Measurements from ENCODE around the gene TBC1D9B.

The TBC1D9B gene

DNA sequence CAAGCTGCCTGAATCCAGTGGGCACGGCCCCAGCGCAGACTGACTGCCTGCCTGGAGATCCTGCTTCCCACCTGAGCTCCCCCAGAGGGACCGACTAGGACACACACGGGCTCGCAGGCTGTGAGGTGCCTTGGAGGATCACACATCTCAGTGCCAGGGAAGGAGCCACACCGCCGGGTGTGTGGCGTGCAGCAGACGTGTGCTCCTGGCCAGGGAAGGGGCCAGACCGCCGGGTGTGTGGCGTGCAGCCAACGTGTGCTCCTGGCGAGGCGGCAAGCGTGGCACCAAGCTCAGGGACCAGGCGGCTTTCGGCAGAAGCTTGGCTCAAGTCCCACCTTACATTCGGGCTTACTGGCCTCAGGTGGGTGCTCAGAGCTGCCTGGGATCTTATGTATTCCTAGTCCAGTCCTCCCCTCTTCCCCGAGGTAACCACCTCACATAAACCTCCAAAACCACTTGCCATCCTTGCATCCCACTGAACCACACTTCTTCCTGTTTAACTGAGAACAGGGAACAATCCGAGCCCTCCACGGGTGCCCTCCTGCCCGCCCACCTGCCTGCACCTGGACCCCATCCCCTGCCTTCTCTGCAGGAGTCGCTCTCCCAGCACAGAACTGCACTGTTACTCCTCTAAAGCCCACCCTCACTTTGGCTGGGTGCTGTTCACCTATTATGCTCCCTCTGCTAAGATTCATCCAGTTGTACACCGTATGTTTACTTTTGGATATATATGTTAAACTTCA, 26.7 kb downstream of the TBC1D9B start:
- Histone ChIP-seq H3K9ac (ENCODE audit: low read length) (no peak overlapping the region), H3K4me3 (ENCODE audit: low read length) (no peak overlapping the region), H3K36me3 (ENCODE audit: control insufficient read depth, insufficient read depth, low read length, severe bottlenecking) (peaks cover 75% of the 10 kb centered on the region), H3K9me3 (ENCODE audit: control insufficient read depth, low read length) (peaks cover 16% of the 10 kb centered on the region), H3K27me3 (replicated peaks; ENCODE audit: control insufficient read depth, insufficient read depth, low read length) (no peaks in the 10 kb centered on the region), H3K4me1 (ENCODE audit: control insufficient read depth, insufficient read depth, low read length) (peaks cover 5% of the 10 kb centered on the region)
- DNase-seq (ENCODE audit: low read depth), result no peak

DNA sequence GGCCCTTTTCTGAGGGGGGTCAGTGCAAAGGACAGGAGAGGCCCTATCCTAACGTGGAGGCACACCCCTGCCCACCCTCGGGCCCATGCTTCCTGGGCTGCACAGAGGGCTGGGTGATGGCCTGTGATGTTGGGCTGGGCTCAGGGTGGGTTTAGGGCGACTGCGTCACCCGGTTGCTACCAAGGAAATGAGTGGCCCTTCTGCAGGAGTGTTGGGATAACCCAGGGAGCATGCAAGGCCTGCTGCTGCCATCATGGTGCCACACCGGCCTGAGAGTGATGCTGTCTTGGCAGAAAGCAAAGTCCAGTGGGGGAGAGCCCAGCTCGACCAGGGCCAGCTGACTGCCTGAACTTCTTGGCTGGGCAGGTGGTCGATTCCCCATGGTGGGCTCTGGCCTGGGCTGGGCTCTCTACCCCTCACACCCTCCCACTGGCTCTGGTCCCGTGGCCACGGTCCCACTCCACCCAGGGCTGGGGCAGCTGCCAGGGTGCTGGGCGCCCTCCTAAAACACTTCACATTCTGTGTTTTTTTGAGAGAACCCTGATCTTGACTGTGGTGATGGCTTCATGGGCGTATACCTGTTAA, 27.5 kb downstream of the TBC1D9B start:
- peaks cover 16% of the 10 kb centered on the region for H3K9me3 ChIP-seq (ENCODE audit: control insufficient read depth, low read length)
- H3K36me3 ChIP-seq (ENCODE audit: control insufficient read depth, insufficient read depth, low read length, severe bottlenecking), result peaks cover 78% of the 10 kb centered on the region
- H3K9ac ChIP-seq (ENCODE audit: low read length), result no peak overlapping the region
- no peak for DNase-seq (ENCODE audit: low read depth)
- H3K27me3 ChIP-seq (replicated peaks; ENCODE audit: control insufficient read depth, insufficient read depth, low read length), result no peaks in the 10 kb centered on the region
- no peak overlapping the region for H3K4me3 ChIP-seq (ENCODE audit: low read length)
- H3K4me1 ChIP-seq (ENCODE audit: control insufficient read depth, insufficient read depth, low read length), result peaks cover 5% of the 10 kb centered on the region

DNA sequence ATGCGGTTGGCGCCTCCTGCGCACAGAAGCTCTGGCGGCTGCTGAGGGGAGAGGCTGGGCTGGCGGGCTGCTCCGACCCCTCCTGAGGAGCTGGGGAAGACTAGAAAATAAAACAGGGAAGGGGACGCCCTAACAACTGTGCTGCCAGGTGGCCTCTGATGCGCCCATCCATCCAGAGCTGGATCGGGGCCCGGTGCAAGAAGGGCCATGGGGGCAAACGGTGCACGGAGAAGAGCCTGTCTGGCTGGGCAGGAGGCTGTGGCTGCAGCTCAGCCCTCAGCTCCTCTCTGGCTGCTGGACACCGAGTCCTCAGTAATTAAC, 28.0 kb downstream of the TBC1D9B start:
- Histone ChIP-seq H3K27me3 (replicated peaks; ENCODE audit: control insufficient read depth, insufficient read depth, low read length) (no peaks in the 10 kb centered on the region), H3K36me3 (ENCODE audit: control insufficient read depth, insufficient read depth, low read length, severe bottlenecking) (peaks cover 78% of the 10 kb centered on the region), H3K4me3 (ENCODE audit: low read length) (no peak overlapping the region), H3K9me3 (ENCODE audit: control insufficient read depth, low read length) (peaks cover 16% of the 10 kb centered on the region), H3K9ac (ENCODE audit: low read length) (no peak overlapping the region), H3K4me1 (ENCODE audit: control insufficient read depth, insufficient read depth, low read length) (peaks cover 5% of the 10 kb centered on the region)
- DNase-seq (ENCODE audit: low read depth), result no peak

DNA sequence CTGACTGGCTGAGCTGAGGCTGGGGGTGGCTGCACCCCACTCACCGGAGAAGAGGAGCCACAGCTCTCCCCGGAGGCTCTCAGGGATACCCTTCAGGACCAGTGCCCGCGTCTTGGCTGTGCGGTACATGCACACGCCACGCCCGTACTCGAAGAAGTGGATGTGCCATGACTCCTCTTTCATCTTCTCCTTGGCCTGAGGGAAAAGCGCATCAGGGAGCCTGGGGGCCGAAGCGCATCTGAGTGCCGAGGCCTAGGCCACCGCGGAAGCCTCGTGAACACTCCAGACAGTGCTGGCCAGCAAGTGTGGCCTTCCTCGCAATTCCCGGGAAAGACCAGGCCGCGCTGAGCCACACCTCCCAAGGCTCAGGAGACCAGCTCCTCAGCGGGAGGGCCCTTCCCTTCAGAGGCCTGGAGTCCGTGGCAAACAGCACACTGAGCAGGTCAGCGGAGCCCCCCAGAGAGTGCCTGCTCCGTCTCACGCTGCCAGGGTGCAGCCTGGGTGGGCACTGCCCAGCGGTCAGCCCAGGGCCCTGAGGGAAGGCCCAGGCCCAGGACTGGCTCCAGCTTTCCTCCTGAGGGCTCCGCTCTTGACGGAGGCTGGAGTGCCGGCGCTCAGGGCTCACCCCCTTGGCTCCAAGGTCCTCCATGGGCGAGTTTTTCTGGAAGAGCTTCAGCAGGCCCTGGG, 28.6 kb downstream of the TBC1D9B start:
- H3K36me3 ChIP-seq (ENCODE audit: control insufficient read depth, insufficient read depth, low read length, severe bottlenecking), result peaks cover 78% of the 10 kb centered on the region
- no peak for DNase-seq (ENCODE audit: low read depth)
- H3K4me3 ChIP-seq (ENCODE audit: low read length), result no peak overlapping the region
- no peaks in the 10 kb centered on the region for H3K27me3 ChIP-seq (replicated peaks; ENCODE audit: control insufficient read depth, insufficient read depth, low read length)
- H3K9me3 ChIP-seq (ENCODE audit: control insufficient read depth, low read length), result peaks cover 15% of the 10 kb centered on the region
- peaks cover 5% of the 10 kb centered on the region for H3K4me1 ChIP-seq (ENCODE audit: control insufficient read depth, insufficient read depth, low read length)
- no peak overlapping the region for H3K9ac ChIP-seq (ENCODE audit: low read length)

DNA sequence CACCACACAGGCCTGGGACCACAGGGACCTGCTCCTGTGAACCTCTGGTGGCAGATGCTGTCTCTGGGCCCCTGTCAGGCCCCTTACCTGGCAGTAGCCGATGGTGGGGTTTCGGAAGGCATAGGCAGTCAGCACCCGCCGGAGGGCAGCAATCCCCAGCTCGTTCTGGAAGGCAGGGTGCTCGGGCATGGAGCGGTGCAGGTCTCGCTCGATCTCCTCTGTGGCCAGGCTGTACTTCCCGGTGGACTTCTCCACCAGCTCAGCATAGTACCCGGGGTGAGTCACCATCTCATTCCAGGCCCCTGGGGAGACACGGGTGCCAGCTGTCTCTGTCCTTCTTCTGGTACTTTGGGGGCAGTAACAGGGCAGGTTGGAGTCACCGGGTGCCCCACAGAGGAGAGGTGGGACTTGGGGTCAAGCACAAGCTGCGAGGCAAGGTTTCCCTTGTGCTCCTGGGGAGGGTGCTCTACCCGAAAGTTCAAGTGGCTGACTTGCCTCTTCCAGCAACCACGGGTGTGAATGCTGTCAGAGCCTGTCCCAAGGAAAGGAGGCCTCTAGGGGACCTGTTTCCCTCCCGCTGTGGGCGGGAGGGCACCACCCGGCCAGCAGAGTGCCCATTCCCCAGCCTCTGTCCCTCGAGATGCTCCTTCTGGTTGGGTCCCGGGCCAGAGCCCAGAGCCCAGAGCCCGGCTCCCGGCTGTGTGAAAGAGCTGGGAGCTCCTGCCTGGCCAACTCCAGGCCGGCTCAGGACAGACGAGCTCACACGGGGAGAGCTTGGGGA, 29.3 kb downstream of the TBC1D9B start:
- no peak for DNase-seq (ENCODE audit: low read depth)
- peaks cover 77% of the 10 kb centered on the region for H3K36me3 ChIP-seq (ENCODE audit: control insufficient read depth, insufficient read depth, low read length, severe bottlenecking)
- H3K9ac ChIP-seq (ENCODE audit: low read length), result no peak overlapping the region
- H3K4me1 ChIP-seq (ENCODE audit: control insufficient read depth, insufficient read depth, low read length), result peaks cover 5% of the 10 kb centered on the region
- no peaks in the 10 kb centered on the region for H3K27me3 ChIP-seq (replicated peaks; ENCODE audit: control insufficient read depth, insufficient read depth, low read length)
- no peak overlapping the region for H3K4me3 ChIP-seq (ENCODE audit: low read length)
- H3K9me3 ChIP-seq (ENCODE audit: control insufficient read depth, low read length), result peaks cover 8% of the 10 kb centered on the region

DNA sequence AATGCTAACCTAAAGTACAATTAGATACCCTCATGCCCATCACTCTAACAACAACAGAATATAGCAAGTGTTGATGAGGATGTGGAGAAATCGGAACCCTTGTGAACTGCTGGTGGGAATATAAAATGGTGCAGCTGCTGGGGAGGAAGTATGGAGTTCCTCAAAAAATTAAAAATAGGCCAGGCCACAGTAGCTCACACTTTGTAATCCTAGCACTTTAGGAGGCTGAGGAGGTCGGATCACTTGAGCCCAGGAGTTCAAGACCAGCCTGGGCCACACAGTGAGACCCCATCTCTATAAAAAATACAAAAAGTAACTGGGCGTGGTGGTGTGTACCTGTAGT, 31.1 kb downstream of the TBC1D9B start:
- DNase-seq (ENCODE audit: low read depth), result no peak
- H3K27me3 ChIP-seq (replicated peaks; ENCODE audit: control insufficient read depth, insufficient read depth, low read length), result no peaks in the 10 kb centered on the region

DNA sequence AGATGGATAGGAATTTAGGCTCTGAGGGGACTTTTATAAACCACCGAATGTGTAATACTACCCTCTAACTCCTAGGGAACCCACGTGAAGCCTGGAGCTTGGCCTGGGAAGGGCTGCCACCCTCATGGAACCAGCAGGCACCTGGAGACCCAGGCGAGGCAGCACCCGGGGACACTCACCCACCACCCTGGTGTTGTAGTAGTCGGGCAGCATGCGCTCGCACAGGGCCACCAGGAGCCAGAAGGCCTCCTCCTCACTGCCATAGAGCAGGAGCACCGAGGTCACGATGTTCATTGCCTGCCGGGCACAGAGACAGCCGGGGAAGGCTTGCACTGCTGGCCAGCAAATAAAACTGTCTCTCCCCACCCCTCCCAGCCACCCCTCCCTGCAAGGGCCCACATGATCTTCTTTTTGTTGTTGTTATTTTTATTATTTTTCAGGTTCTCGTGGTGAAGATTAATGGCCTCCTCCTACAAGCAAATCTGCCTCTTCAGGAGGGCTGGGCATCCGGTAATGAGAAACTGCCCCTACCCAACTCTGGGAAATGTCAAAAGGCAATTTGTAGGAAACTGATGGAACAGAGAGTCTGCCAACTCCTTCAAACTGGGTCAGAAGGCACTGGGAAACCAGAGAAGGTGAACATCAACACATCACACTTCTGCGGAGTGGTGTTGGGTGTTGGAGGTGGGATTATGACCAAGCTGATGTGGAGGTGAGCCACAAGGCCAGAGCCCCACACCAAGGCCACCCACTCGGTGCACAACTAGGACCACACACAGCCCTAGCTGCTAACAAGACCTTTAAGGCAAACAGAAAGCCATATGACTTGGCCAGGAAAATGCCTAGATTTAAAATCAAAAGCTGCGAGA, 31.7 kb downstream of the TBC1D9B start:
- Histone ChIP-seq H3K36me3 (ENCODE audit: control insufficient read depth, insufficient read depth, low read length, severe bottlenecking) (peaks cover 80% of the 10 kb centered on the region), H3K9ac (ENCODE audit: low read length) (no peak overlapping the region), H3K27me3 (replicated peaks; ENCODE audit: control insufficient read depth, insufficient read depth, low read length) (no peaks in the 10 kb centered on the region), H3K4me3 (ENCODE audit: low read length) (no peak overlapping the region), H3K4me1 (ENCODE audit: control insufficient read depth, insufficient read depth, low read length) (peaks cover 5% of the 10 kb centered on the region), H3K9me3 (ENCODE audit: control insufficient read depth, low read length) (no peaks in the 10 kb centered on the region)
- DNase-seq (ENCODE audit: low read depth), result no peak

More for the DNA sequence above, 31.1 kb downstream of the TBC1D9B start:
- H3K4me1 ChIP-seq (ENCODE audit: control insufficient read depth, insufficient read depth, low read length), result peaks cover 5% of the 10 kb centered on the region
- peaks cover 79% of the 10 kb centered on the region for H3K36me3 ChIP-seq (ENCODE audit: control insufficient read depth, insufficient read depth, low read length, severe bottlenecking)
- no peaks in the 10 kb centered on the region for H3K9me3 ChIP-seq (ENCODE audit: control insufficient read depth, low read length)
- no peak overlapping the region for H3K9ac ChIP-seq (ENCODE audit: low read length)
- no peak overlapping the region for H3K4me3 ChIP-seq (ENCODE audit: low read length)

DNA sequence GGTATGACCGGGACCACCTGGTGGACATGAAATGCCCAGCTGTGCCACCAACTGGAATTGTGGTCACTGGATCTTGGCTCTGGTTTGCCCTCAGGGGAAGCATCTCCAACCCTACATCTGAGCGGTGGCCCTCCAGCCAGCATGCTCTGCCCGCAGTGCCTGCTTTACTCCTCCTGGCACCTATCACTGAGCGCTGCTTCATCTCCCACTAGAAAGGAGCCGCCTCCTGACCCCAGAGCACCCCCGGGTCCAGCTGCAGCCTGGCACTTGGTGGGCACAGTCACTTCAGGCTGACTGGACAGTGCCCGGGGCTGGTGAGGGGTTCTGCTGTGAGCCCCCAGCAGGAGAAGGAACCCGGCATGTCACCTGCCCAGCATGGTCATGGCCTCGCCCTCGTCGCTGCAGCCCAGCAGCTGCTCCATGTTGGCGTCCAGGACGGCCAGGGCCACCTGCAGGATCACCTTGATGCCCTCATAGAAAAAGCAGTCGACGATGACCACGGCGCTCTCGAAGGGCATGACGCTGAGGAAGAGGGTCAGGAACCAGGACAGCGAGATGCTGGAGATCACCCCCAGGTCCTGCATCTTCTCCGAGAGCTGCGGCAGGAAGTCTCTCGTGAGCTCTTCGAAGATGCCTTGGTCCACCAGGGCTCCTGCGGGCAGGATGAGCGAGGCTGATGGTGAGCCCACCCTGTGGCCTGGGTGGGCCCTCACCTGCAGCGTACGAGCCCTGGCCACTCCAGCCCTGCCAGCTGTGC, 33.0 kb downstream of the TBC1D9B start:
- no peaks in the 10 kb centered on the region for H3K9me3 ChIP-seq (ENCODE audit: control insufficient read depth, low read length)
- H3K27me3 ChIP-seq (replicated peaks; ENCODE audit: control insufficient read depth, insufficient read depth, low read length), result no peaks in the 10 kb centered on the region
- no peak overlapping the region for H3K4me3 ChIP-seq (ENCODE audit: low read length)
- H3K36me3 ChIP-seq (ENCODE audit: control insufficient read depth, insufficient read depth, low read length, severe bottlenecking), result peaks cover 86% of the 10 kb centered on the region
- peaks cover 5% of the 10 kb centered on the region for H3K4me1 ChIP-seq (ENCODE audit: control insufficient read depth, insufficient read depth, low read length)
- no peak for DNase-seq (ENCODE audit: low read depth)
- H3K9ac ChIP-seq (ENCODE audit: low read length), result no peak overlapping the region

DNA sequence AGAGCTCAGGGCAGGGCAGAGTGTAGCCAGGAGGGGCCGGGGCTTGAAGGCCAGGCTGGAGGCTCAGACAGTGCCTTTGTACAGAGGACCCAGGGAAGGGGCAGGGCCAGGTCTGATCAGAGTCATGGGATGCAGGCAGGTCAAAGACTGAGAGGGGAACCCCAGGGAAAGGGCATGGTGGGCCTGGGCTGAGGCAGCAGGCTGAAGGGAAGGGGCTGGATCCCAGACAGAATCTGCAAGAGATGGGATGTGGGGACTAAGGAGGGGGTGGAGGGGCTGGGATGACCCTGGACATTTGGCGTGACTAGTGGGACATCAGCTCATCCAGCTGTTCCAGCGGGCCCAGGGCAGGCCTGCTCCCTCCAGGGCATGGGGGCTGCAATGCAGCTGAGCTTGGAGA, 33.6 kb downstream of the TBC1D9B start:
- Histone ChIP-seq H3K4me1 (ENCODE audit: control insufficient read depth, insufficient read depth, low read length) (peaks cover 5% of the 10 kb centered on the region), H3K4me3 (ENCODE audit: low read length) (no peak overlapping the region), H3K27me3 (replicated peaks; ENCODE audit: control insufficient read depth, insufficient read depth, low read length) (no peaks in the 10 kb centered on the region), H3K9me3 (ENCODE audit: control insufficient read depth, low read length) (no peaks in the 10 kb centered on the region), H3K9ac (ENCODE audit: low read length) (no peak overlapping the region), H3K36me3 (ENCODE audit: control insufficient read depth, insufficient read depth, low read length, severe bottlenecking) (peaks cover 89% of the 10 kb centered on the region)
- DNase-seq (ENCODE audit: low read depth), result no peak

DNA sequence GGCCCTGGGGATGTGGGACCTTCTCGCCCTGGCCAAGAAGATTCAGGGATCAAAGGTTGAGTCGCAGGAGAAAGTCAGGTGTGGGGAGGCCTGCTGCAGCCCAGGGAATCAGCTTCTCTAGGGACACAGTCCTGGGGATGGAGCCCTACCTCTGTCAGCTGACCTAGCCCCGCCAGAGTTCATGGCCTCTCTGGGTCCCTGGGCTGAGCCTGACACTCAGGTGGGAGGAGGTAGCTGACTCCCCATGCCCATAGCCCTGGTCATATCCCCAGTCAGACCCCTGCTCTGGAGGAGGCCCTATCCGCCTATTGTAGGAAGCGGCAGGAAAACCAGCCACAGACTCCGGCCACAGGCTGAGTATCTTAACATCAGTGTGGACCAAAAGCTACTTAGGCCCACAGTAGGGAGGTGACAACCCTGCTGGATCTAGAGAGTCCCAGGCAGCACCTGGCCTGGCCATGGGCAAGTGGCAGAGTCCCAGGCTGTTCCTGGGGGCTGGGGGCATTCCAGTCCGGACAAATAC, 34.0 kb downstream of the TBC1D9B start:
- Histone ChIP-seq H3K36me3 (ENCODE audit: control insufficient read depth, insufficient read depth, low read length, severe bottlenecking) (peaks cover 89% of the 10 kb centered on the region), H3K4me3 (ENCODE audit: low read length) (no peak overlapping the region), H3K9ac (ENCODE audit: low read length) (no peak overlapping the region), H3K4me1 (ENCODE audit: control insufficient read depth, insufficient read depth, low read length) (peaks cover 4% of the 10 kb centered on the region), H3K27me3 (replicated peaks; ENCODE audit: control insufficient read depth, insufficient read depth, low read length) (no peaks in the 10 kb centered on the region), H3K9me3 (ENCODE audit: control insufficient read depth, low read length) (no peaks in the 10 kb centered on the region)
- no peak for DNase-seq (ENCODE audit: low read depth)
